Activated T-helper 17 cell treated with anti-CD3 and anti-CD28 coated beads, Interleukin-2, amount 50 U/mL, for 72 hours (primary cell): Measurements from ENCODE around the gene HELZ. TPM values are rescaled to one million over a fixed set of nuclear protein-coding genes. Genes with fewer than 3 reads are reported as not detected.

Experiments used
- ATAC-seq: fragments of 150-1000 bp; cut with Tn5 transposase; replicated peaks from 2 replicates; pipeline ENCODE4 v1.10.0; 2021; ENCODE audit warnings: mild to moderate bottlenecking, moderate library complexity
- H3K27ac Mint-ChIP-seq: one replicate; pipeline ENCODE4 v1.8.0; 2022; ENCODE audit warnings: mixed read lengths
- H3K27me3 Mint-ChIP-seq: one replicate; pipeline ENCODE4 v1.8.0; 2022; ENCODE audit warnings: mixed read lengths
- H3K36me3 Mint-ChIP-seq: one replicate; pipeline ENCODE4 v1.8.0; 2022; ENCODE audit warnings: low read depth, mild to moderate bottlenecking, mixed read lengths
- H3K4me1 Mint-ChIP-seq: one replicate; pipeline ENCODE4 v1.8.0; 2022; ENCODE audit warnings: mixed read lengths
- H3K4me3 Mint-ChIP-seq: one replicate; pipeline ENCODE4 v1.8.0; 2022; ENCODE audit warnings: mild to moderate bottlenecking, mixed read lengths
- H3K9me3 Mint-ChIP-seq: one replicate; pipeline ENCODE4 v1.8.0; 2022; ENCODE audit warnings: mixed read lengths
- total RNA-seq, 2 donors: library from RNA; stranded (reverse); gene quantifications; one replicate each; pipeline ENCODE4 v1.2.3, GENCODE V29; 2022

The HELZ gene
- total RNA-seq, 2 donors from 2014 or later: 81.9 to 117 TPM

DNA sequence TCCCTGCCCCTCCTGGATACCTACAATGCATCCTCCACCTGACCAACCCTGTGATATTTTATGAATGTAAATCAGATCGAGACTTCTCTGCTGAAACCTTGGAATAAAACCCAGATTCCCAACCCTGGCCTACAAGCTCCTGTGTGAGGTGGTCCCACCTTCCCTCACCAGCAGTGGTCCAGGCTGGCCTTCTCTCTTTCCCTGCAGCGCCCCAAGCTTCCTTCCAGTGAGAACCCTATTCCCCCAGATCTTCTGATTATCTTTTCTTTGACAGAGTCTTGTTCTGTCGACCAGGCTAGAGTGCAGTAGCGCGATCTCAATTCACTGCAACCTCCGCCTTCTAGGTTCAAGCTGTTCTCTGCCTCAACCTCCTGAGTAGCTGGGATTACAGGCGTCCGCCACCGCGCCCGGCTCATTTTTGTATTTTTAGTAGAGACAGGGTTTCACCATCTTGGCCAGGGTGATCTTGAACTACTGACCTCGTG, 2.5 kb upstream of the HELZ start:
- peak overlapping the region; percentile 80 for H3K4me3 Mint-ChIP-seq
- peak overlapping the region; percentile 36 for H3K27ac Mint-ChIP-seq
- no peaks in the 10 kb centered on the region for H3K27me3 Mint-ChIP-seq
- H3K9me3 Mint-ChIP-seq: no peaks in the 10 kb centered on the region
- H3K4me1 Mint-ChIP-seq: peaks cover 26% of the 10 kb centered on the region
- H3K36me3 Mint-ChIP-seq: peaks cover 20% of the 10 kb centered on the region
- no peak for ATAC-seq

DNA sequence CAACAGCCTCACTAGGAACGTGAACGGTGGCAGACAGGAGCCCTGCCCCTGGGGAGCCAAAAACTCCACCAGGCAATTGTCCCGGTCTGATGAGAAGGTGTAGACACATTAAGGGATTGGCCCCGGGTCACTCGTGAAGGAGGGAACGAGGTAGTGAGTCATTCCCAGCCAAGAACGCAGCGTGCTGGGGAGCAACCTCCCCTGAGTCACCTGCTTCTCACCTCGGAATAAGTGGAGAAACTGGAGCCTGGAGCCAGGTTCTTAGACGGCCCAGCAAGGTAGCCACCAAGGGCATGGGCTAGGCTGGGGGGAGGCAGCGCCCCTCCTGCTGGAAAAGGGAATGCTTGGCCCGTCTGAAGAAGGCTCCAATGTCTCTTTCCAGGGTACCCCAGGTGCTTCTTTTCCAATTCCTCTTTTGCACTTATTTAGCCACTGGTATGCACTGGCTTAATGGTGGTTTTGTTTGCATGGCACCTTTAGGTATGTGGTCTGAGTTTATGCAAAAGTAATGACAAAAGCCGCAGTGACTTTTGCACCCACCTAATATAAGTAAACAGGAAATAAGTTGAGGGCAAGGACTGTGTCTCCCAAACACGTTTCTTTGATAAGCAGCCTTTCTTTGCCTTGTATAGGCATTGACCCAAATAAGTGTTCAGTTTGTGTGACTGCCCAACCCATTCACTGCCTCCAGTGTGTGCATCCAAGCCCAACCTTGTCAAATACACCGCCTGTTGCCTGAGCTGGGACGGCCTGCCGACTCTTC, 1.8 kb upstream of the HELZ start:
- Mint-ChIP-seq H3K27ac (peak overlapping the region; percentile 77), H3K36me3 (peaks cover 25% of the 10 kb centered on the region), H3K27me3 (no peaks in the 10 kb centered on the region), H3K4me3 (peak overlapping the region; percentile 80), H3K9me3 (no peaks in the 10 kb centered on the region), H3K4me1 (peaks cover 28% of the 10 kb centered on the region)
- peak; percentile 87 for ATAC-seq

DNA sequence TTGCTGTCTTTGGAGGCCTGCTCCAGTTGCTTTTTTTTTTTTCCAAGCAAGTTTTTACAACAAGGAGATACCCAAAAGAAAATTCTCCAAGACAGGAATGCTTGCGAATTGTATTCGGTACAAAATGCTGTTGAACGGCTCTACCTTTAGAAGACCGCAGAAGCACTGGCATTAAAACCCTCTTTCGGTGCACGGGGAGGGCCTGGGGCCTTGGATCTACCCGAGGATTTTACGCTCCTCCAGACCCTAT, 1.3 kb upstream of the HELZ start:
- Mint-ChIP-seq H3K36me3 (peaks cover 30% of the 10 kb centered on the region), H3K27me3 (no peaks in the 10 kb centered on the region), H3K27ac (peak overlapping the region; percentile 77), H3K4me1 (peaks cover 33% of the 10 kb centered on the region), H3K4me3 (peak overlapping the region; percentile 80), H3K9me3 (no peaks in the 10 kb centered on the region)
- ATAC-seq: no peak

DNA sequence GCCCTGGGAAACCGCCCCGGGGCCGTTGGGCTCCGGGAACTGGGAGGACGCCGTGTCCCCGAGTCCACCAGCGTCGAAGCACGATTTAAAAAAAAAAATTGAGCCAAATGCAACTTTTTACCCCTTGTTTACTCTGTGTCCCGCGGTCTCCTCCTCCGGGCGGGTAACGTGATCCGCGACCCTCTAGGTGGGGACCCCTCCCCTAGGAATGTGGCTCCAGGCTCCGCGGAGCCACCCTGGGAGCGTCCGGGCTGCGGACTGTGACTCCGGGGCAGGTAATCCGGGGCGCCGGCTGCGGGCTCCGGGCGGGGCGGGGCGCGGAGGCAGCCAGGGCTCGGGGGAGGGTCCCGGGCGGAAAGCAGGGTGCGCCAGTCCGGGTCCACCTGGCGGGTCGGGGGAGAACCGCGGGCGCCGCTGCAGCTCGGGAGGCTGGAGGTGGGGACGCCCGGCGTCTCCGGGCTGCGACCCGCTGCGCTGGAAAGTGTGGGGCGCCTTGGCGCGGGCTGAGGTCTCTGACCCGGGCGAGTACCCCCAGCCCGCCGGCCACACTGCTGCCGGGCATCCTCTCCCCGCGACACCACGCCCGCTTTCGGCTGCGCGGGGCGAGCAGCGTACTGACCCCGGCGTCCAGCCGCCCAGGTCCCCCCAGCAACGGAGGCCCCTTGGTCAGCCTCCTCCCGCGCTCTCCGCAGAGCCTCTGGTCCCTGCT, 852 bp upstream of the HELZ start:
- ATAC-seq: peak; percentile 28
- Mint-ChIP-seq H3K4me3 (peak overlapping the region; percentile 80), H3K27ac (peak overlapping the region; percentile 77), H3K36me3 (peaks cover 35% of the 10 kb centered on the region), H3K9me3 (no peaks in the 10 kb centered on the region), H3K4me1 (peaks cover 38% of the 10 kb centered on the region), H3K27me3 (no peaks in the 10 kb centered on the region)

DNA sequence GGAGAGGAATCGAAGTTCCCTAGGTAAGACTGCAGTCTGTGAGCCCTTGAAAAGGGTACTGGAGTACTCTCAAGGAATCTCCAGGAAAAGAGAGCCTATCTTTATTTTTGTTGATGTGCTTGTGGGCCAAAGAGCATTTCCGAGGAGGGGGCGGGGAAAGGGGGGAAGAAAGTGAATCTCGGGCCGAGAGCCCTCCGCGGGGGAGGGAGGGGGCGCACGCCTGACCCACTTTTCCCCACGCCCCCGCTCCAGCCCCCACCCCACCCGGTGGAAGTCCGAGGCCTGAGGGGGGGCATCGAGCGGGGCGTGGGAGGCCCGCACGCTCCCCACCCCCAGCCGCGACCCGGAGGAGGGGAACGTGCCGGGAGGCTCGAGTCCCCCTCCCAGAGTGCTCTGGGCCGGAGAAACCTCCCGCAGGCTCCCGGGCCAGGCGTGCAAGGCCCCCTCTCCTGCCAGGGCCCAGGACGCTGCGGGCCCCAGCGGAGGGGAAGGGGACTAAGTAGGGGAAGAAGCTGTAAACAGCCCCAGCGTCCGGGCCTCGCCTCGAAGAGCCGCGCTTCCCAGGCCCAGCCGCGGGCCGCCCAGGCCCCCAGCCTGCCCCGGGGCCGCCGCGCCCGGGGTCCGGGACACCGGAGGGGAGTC, 444 bp downstream of the HELZ start:
- peaks cover 50% of the 10 kb centered on the region for H3K4me1 Mint-ChIP-seq
- peaks cover 48% of the 10 kb centered on the region for H3K36me3 Mint-ChIP-seq

DNA sequence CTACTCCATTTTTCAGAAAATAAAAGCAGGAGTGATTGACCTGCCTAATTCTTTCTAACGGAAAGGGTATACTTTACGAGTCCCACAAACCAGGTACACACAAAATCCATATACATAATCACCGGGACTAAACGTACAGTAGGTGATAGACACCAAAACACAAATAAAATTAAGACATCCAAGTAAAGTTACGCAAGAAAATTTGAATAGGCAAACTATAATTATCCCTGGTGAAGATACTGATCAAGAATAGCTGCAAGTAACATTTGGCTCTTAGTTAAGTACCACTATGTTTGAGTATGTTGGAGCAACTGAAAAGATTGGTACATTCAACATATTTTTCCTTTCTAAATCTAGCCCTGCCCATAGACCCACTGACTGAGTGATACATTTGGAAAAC, 1.7 kb downstream of the HELZ start:
- H3K4me3 Mint-ChIP-seq: peak overlapping the region; percentile 80
- no peak for ATAC-seq
- peak overlapping the region; percentile 95 for H3K27ac Mint-ChIP-seq
- no peaks in the 10 kb centered on the region for H3K9me3 Mint-ChIP-seq
- no peaks in the 10 kb centered on the region for H3K27me3 Mint-ChIP-seq
- H3K36me3 Mint-ChIP-seq: peaks cover 61% of the 10 kb centered on the region
- H3K4me1 Mint-ChIP-seq: peaks cover 56% of the 10 kb centered on the region

More for the DNA sequence above, 444 bp downstream of the HELZ start:
- Mint-ChIP-seq H3K27me3 (no peaks in the 10 kb centered on the region), H3K27ac (peak overlapping the region; percentile 95), H3K9me3 (no peaks in the 10 kb centered on the region), H3K4me3 (peak overlapping the region; percentile 80)
- ATAC-seq: peak; percentile 17

DNA sequence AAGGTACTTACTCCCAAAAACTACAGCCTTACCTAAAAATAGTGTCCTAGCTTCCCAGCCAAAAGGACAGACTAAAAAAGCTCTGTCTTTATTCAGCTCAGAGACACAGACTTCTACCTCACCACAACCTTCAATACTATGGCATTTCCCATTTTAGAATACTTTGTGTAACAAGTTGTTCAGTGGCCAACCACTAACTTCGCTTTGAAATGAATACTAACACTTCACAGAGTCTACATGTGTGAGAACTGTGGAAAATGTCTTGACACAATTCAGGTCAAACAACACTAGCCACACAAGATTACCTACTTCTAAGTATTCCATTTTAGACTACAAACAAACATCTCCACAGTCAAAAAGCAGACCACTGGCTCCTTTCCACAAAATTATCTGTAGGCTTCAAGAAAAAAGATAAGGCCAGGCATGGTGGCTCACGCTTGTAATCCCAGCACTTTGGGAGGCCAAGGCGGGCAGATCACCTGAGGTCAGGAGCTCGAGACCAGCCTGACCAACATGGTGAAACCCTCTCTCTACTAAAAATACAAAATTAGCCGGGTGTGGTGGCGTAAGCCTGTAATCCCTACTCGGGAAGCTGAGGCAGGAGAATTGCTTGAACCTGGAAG, 3.2 kb downstream of the HELZ start:
- peaks cover 75% of the 10 kb centered on the region for H3K36me3 Mint-ChIP-seq
- no peak for ATAC-seq
- no peaks in the 10 kb centered on the region for H3K9me3 Mint-ChIP-seq
- peak overlapping the region; percentile 44 for H3K27ac Mint-ChIP-seq
- H3K4me3 Mint-ChIP-seq: peak overlapping the region; percentile 65
- H3K27me3 Mint-ChIP-seq: no peaks in the 10 kb centered on the region
- H3K4me1 Mint-ChIP-seq: peaks cover 48% of the 10 kb centered on the region

DNA sequence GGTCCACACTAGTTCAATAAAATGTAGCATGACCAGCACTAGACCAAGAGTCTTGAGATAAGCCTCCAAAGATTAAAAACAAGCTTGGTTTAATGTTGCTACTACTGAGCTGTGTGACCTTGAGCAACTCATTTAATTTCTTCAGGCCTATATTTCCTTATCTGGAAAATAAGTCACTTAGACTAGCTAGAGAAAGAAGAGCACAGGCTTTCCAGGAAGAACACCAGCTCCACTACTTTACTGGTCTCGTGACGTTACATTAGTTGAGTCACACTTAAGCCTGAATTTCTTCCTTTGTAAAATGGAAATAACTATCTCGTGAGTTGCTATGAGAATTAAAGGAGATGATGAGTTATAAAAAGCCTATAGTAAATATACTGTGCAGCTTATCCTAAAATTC, 5.4 kb downstream of the HELZ start:
- no peaks in the 10 kb centered on the region for H3K27me3 Mint-ChIP-seq
- ATAC-seq: no peak
- no peaks in the 10 kb centered on the region for H3K9me3 Mint-ChIP-seq
- H3K4me3 Mint-ChIP-seq: peak overlapping the region; percentile 65
- peaks cover 97% of the 10 kb centered on the region for H3K36me3 Mint-ChIP-seq
- H3K4me1 Mint-ChIP-seq: peaks cover 52% of the 10 kb centered on the region
- peak overlapping the region; percentile 39 for H3K27ac Mint-ChIP-seq

DNA sequence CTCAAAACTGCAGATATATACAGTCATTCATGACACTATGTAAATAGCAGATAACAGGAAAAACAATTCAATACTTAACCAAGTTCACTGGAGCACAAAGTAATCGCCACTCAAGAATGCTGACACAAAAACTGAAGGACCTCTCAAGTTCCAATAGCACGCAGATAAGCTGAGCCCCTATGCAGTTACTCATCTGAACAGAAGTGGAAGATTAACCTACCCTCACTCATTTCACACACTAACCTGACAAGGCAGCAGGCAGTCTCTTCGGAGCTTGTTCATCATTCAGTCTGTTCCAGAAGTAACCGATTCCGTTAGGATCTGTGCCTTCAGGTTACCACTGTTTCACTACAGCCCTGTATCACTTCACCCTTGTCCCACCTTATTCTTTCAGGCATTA, 6.0 kb downstream of the HELZ start:
- Mint-ChIP-seq H3K27ac (peak overlapping the region; percentile 66), H3K9me3 (no peaks in the 10 kb centered on the region), H3K4me1 (peaks cover 58% of the 10 kb centered on the region)

DNA sequence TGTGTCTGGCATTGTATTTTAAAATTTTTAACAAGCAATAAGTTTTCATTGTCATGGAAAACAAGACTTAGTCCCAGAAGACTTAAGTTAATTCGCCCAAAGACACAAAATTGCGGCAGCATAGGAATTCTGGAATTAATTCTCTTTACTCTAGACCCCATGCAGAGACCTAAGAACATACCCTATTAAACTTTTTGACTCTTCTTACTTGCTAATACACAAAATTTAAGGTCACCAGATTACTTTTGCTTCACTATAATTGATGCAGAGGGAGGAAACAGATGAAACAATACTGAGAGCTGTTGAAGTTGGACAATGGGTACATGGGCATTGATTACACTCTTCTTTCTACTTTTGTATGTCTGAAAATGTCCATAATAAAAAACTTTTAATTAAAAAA, 12.6 kb downstream of the HELZ start:
- Mint-ChIP-seq H3K36me3 (peaks cover 96% of the 10 kb centered on the region), H3K4me1 (peaks cover 30% of the 10 kb centered on the region), H3K9me3 (no peaks in the 10 kb centered on the region), H3K27ac (peak overlapping the region; percentile 25), H3K4me3 (no peak overlapping the region), H3K27me3 (no peaks in the 10 kb centered on the region)
- no peak for ATAC-seq

More for the DNA sequence above, 6.0 kb downstream of the HELZ start:
- H3K4me3 Mint-ChIP-seq: peak overlapping the region; percentile 65
- peaks cover 98% of the 10 kb centered on the region for H3K36me3 Mint-ChIP-seq
- no peak for ATAC-seq
- H3K27me3 Mint-ChIP-seq: no peaks in the 10 kb centered on the region

DNA sequence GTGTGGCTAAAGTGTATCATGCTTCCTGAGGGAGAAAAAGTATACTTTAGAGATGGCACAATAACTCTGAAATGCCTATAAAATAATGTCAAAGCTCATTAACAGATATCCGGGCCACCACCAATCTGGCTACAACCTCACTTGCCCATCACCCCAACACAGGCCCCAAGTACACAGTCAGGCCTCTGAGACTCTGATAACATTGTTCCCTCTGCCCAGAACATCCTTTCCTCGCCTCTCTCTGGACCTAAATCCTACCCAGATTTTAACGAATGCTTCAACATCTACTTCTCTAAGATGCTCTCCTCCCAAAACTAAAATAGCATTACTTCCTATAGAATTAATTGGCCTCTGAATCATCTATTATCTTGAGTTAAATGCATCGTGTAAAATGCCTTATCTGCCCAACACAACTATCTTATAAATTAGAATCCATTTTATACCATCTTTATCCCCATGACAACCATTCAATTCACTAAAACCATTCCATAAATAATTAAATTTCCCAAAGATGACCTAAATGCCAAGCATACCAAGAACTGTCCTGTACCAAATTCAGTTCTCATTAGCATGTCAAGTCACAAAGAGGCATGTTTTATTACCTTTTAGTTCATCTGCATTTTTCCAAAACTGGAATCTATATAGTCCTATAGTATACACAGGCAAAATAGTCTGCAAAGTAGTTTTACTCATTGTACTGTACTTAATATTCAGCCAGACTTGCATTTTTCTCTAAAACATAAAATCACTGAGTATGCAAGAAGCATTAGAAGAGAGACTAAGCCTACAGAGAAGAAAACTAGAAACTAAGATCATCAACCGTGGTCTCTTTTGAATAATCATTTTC, 15.7 kb downstream of the HELZ start:
- Mint-ChIP-seq H3K36me3 (peaks cover 94% of the 10 kb centered on the region), H3K27me3 (no peaks in the 10 kb centered on the region), H3K27ac (peak overlapping the region; percentile 6), H3K4me3 (no peak overlapping the region), H3K9me3 (peaks cover 3% of the 10 kb centered on the region), H3K4me1 (peaks cover 32% of the 10 kb centered on the region)
- ATAC-seq: no peak

DNA sequence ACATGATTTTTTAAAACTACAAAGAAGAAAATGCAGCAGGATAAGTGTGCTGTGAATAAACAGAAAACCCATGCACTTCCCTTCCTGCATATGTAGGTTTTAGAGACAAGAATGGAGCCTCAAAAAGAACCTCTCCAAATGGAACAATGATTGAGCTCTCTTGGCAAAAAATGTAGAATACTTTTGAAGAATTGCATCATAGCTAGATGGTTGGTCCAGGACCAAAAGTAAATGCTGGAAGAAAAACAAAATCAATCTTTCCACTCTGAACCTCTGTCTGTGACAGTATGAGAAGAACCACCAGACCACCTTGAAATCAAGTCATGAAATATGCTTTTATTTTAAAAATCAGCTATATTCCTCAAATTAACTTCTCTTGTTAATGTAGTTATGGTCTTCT, 17.5 kb downstream of the HELZ start:
- Mint-ChIP-seq H3K4me3 (no peak overlapping the region), H3K36me3 (peaks cover 94% of the 10 kb centered on the region), H3K27ac (no peak overlapping the region), H3K9me3 (peaks cover 8% of the 10 kb centered on the region), H3K27me3 (no peaks in the 10 kb centered on the region), H3K4me1 (peaks cover 33% of the 10 kb centered on the region)
- ATAC-seq: no peak

DNA sequence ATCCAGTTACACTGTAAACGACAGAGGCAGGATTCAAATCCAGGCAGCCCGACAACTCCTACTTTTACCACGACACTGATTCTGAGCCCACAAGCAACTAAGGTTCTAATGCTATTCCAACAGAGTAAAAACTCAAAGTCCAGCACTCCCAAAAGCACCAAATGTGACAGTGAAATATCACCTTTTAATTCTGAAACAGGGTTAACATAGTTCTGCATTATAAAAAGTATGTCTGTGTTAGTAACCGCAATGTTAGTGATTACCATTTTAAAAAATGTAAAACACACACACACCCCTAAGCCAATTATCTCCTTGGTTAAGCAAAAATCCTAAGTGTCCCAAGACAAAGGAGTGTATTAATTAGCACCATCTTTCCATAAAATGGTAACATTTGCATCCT, 19.7 kb downstream of the HELZ start:
- H3K4me1 Mint-ChIP-seq: peaks cover 40% of the 10 kb centered on the region
- no peak overlapping the region for H3K4me3 Mint-ChIP-seq
- H3K27ac Mint-ChIP-seq: no peak overlapping the region
- H3K27me3 Mint-ChIP-seq: no peaks in the 10 kb centered on the region
- H3K9me3 Mint-ChIP-seq: peaks cover 8% of the 10 kb centered on the region
- ATAC-seq: no peak
- peaks cover 87% of the 10 kb centered on the region for H3K36me3 Mint-ChIP-seq

DNA sequence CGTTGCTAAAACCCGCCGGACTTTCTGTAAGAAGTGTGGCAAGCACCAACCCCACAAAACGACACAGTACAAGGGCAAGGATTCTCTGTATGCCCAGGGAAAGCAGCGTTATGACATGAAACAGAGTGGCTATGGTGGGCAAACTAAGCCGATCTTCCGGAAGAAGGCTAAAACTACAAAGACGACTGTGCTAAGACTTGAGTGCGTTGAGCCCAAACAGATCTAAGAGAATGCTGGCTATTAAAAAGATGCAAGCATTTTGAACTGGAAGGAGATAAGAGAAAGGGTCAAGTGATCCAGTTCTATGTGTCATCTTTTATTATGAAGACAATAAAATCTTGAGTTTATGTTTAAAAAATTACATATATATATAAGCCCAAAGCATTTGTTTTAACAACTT, 20.3 kb downstream of the HELZ start:
- Mint-ChIP-seq H3K4me1 (peaks cover 40% of the 10 kb centered on the region), H3K27me3 (no peaks in the 10 kb centered on the region), H3K9me3 (peaks cover 8% of the 10 kb centered on the region), H3K4me3 (peak overlapping the region; percentile 84), H3K27ac (peak overlapping the region; percentile 87), H3K36me3 (peaks cover 81% of the 10 kb centered on the region)
- ATAC-seq: no peak
